Pancreas (tissue), 10 donors: Measurements from ENCODE around the gene CTSA. TPM values are rescaled to one million over a fixed set of nuclear protein-coding genes. Genes with fewer than 3 reads are reported as not detected.
A peak's percentile ranks its signal among the peaks of the same experiment; 100 is the strongest.

ENCODE experiments used
- ATAC-seq, 4 donors: fragments of 200-7000 bp; cut with Tn5 transposase; one replicate each; pipeline versions ENCODE4 v1.8.0 to v1.9.1; 2020; ENCODE audit warnings: mild to moderate bottlenecking in 4 of 4, moderate library complexity in 4 of 4
- DNase-seq, 6 donors: peaks; one replicate each; pipeline ENCODE4 v3.0.0-alpha.2; 2020
- FAIRE-seq: peaks from 2 replicates; lab custom pipeline; 2012; peaks lifted over from hg19 to GRCh38; lab: Jason Lieb, UNC
- H3K27ac ChIP-seq, 4 donors: fragments of 200-600 bp; sonication (generic); 1 replicate in 3 of 4; 2 replicates in 1 of 4; pipeline versions ENCODE4 v1.5.0 to v1.8.0; 2020
- H3K27me3 ChIP-seq, 4 donors: fragments of 200-600 bp; one replicate each; pipeline ENCODE4 v1.8.0; 2021
- H3K36me3 ChIP-seq, 3 donors: fragments of 200-600 bp; sonication (generic) in 1 of 3; one replicate each; pipeline versions ENCODE4 v1.5.0 to v1.8.0; 2020 to 2021
- H3K4me1 ChIP-seq, 3 donors: fragments of 200-600 bp; one replicate each; pipeline ENCODE4 v1.8.0; 2021
- H3K4me3 ChIP-seq, 4 donors: fragments of 200-600 bp; sonication (generic) in 2 of 4; one replicate each; pipeline versions ENCODE4 v1.5.0 to v1.8.0; 2020 to 2021
- H3K9me3 ChIP-seq, 4 donors: fragments of 200-600 bp; one replicate each; pipeline ENCODE4 v1.8.0; 2021
- WGBS, 2 donors: extraction: QIAGEN DNeasy Blood & Tissue Kit; methylation state at CpG; one replicate each; pipeline ENCODE4 v1.1.7; 2013; 5-methylcytosine and 5-hydroxymethylcytosine counted together
- intact Hi-C, 3 donors: fragments of 100-400 bp; cut with DNase I; formaldehyde crosslinking; loops; one replicate each; pipeline versions ENCODE4 v1.11.1 to v1.14.2; 2022
- polyA plus RNA-seq, 2 donors: library from polyadenylated mRNA; stranded (reverse); fragments of 200-250 nt; gene quantifications; one replicate each; pipeline ENCODE4 v1.2.3, GENCODE V29; 2013
- total RNA-seq, 6 donors: library from RNA; stranded (reverse); fragmentation: NEBNext Ultra II Directional in 4 of 6; extraction: Animal tissue kit (Norgen Biotek cat#: 25700) in 4 of 6; gene quantifications; one replicate each; pipeline versions ENCODE4 v1.2.1 to v1.2.4, GENCODE V29; 2021 to 2023
- TF ChIP-seq, protein P1 (sequence below), 4 donors: fragments of 200-600 bp; sonication (generic) in 3 of 4; IDR thresholded peaks; one replicate each; pipeline versions ENCODE4 v1.5.0 to v1.8.0; 2021; ENCODE audit warnings: antibody characterized with exemption in 4 of 4
- donor health status: healthy with polysubstance abuse.
- donor health status: DM: no; HTN: no; CAD: no; lungs with moderate emphysema.
- donor health status: DM: no; HTN: no; CAD: no.
- donor health status: control.
- donor health status: control.
- donor health status: Bipolar disorder and iron deficiency.
- donor health status: DM: yes; HTN: yes; CAD: no.
- donor health status: DM: no; HTN: no; CAD: no.
- donor health status: DM: no; HTN: no; CAD: no.
- donor health status: DM: yes; HTN: yes; CAD: no.

CTSA gene
- total and polyA plus RNA-seq, 8 donors = 27.6 to 103 (median 55.9) TPM

DNA sequence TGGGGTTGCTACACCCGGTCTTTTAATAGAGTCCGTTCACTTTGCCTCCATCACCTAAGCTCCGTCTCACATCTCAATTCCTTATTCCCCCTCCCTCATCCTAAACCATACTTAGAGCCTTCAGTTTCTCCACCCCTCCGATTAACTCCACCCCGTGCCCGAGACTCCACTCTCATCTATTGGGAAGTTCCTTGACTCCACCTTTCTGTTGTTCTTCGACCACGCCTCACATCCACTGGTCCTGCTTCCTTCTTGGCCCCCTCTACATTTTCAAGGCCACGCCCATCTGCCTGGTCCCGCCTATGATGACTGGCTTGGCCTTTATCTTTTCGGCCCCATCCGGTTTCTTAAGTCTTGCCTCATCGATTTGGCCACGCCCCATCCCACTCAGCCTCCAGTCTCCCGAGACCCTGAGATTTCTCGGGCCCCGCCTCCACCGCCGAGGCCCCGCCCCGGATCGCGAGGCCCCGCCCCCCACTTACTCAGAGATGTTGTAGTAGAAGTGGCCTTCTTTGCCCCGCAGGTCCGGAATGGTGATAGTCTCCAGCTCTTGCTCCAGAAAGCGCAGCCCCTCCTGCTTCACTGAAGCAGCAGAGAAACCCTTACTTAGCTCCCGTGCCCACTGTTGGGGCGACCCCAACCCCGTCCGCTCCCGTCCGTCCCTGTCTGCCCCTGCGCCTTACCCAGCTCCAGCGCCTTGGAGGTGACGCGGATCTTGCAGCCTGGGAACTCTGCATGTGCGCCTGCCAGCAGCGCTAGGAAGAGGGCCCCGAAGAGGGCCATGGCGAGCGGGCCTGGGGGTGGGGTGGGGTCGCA is 19.7 kb downstream of the CTSA start:
- DNase-seq = peak; percentile 95 to 98 (median 96)
- Histone ChIP-seq H3K9me3 (no peaks in the 10 kb centered on the region), H3K36me3 (peaks cover 0 to 2% (median 0%) of the 10 kb centered on the region in 3 donors), H3K27me3 (no peaks in the 10 kb centered on the region), H3K4me1 (peaks cover 0 to 3% (median 0%) of the 10 kb centered on the region in 3 donors), H3K27ac (peak overlapping the region; percentile 52 to 82 (median 74)), H3K4me3 (peak overlapping the region; percentile 29 to 56 (median 46))
- peak; percentile 85 to 93 (median 90) for ATAC-seq
- WGBS, 2 donors = 8 to 9% methylated on average over 43 of the region's 43 CpGs
- TF ChIP-seq, protein P1, sequence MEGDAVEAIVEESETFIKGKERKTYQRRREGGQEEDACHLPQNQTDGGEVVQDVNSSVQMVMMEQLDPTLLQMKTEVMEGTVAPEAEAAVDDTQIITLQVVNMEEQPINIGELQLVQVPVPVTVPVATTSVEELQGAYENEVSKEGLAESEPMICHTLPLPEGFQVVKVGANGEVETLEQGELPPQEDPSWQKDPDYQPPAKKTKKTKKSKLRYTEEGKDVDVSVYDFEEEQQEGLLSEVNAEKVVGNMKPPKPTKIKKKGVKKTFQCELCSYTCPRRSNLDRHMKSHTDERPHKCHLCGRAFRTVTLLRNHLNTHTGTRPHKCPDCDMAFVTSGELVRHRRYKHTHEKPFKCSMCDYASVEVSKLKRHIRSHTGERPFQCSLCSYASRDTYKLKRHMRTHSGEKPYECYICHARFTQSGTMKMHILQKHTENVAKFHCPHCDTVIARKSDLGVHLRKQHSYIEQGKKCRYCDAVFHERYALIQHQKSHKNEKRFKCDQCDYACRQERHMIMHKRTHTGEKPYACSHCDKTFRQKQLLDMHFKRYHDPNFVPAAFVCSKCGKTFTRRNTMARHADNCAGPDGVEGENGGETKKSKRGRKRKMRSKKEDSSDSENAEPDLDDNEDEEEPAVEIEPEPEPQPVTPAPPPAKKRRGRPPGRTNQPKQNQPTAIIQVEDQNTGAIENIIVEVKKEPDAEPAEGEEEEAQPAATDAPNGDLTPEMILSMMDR (IDR thresholded peaks at IDR 0.05) = no peak
- FAIRE-seq = peak; percentile 70
- intact Hi-C loops = no loop called here

DNA sequence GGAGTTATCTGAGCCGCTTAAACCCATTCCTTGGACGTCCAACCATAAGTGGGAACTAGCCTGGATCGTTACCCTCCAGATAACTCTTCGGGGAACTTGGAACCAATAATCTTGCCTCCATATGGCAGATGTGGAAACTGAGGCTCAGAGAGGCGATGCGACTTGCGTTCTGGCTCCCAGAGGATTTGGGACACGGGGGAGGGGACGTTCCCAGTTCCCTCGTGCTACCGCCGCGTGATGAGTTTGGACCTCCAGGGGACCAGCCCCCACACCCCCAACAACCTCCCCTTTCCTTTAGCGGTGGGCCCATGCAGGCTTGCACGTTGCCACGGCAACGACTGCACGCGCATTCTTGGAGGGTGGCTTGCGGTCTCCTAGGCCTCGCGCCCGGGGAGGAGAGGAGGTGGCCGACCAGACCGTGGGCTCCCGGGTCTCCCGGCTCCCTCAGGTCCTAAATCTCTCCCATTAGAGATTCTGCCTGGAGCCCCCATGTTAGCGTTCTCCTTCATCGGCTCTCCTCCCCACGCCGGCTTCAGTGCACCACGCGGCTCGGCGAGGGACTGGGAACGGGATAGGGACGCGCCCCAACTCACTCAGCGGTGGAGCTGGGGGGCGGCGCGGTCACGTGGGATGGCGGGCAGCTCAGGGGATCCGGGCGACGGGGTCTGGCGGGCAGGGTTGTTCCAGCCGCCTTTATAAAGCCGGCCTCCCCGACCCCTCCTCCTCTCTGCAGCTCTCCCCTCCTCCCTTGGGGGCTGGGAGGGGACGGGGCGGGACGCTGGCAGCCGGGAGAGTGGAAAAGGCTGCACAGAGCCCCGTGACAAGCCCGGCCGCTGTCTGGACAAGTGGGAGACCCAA is 20.6 kb downstream of the CTSA start, which contains the start of gene PLTP:
Gene PLTP (minus strand): TSS at position 670 of the 858 bp plus-strand sequence. CDS start 703 bp downstream, outside the sequence.
- intact Hi-C loops = no loop called here
- peak within 1 kb of the TSS; percentile 52 to 82 (median 74) for H3K27ac ChIP-seq

DNA sequence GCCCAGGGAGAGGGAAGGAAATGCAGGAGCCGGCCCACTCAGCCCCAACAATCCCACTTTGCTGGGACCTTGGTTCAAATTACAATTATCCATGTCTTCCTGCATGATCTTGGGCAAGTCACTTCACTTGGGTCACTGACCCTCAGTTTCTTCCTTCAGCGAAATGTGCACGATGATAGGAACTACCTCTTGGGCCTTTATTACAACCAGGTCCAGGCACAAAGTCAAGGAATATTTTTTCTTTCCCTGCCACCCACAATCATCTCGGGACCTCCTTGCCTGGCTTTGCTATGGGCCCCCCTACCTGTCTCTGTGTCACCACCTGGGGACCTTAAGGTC is 21.2 kb downstream of the CTSA start:
- ATAC-seq (no peak), DNase-seq (peak in 1 of 6 donors; percentile 12), FAIRE-seq (no peak)
- WGBS, 2 donors = 25 to 31% methylated on average over 4 of the region's 4 CpGs
- TF ChIP-seq, protein P1 (IDR thresholded peaks at IDR 0.05) = no peak
- no peaks in the 10 kb centered on the region for H3K36me3 ChIP-seq
- H3K4me3 ChIP-seq = peak overlapping the region in 2 of 4 donors; percentile 55 to 56
- no peaks in the 10 kb centered on the region for H3K27me3 ChIP-seq
- no peaks in the 10 kb centered on the region for H3K9me3 ChIP-seq
- peak overlapping the region in 3 of 4 donors; percentile 52 to 82 (median 79) for H3K27ac ChIP-seq
- H3K4me1 ChIP-seq = peaks cover 0 to 3% (median 0%) of the 10 kb centered on the region in 3 donors
- intact Hi-C loops = no loop called here

More for the DNA sequence above, 20.6 kb downstream of the CTSA start, which contains the start of gene PLTP:
- peak; percentile 70 to 84 (median 77) for DNase-seq
- FAIRE-seq = no peak
- no peaks in the 10 kb centered on the region for H3K36me3 ChIP-seq
- no peaks in the 10 kb centered on the region for H3K9me3 ChIP-seq
- peak; percentile 55 to 62 (median 56) for ATAC-seq
- no peaks in the 10 kb centered on the region for H3K27me3 ChIP-seq
- H3K4me3 ChIP-seq = peak within 1 kb of the TSS; percentile 29 to 56 (median 46)
- H3K4me1 ChIP-seq = peaks cover 0 to 3% (median 0%) of the 10 kb centered on the region in 3 donors
- TF ChIP-seq, protein P1 (IDR thresholded peaks at IDR 0.05) = no peak
- WGBS, 2 donors = 1 to 2% methylated on average over 42 to 58 of the region's 58 CpGs

DNA sequence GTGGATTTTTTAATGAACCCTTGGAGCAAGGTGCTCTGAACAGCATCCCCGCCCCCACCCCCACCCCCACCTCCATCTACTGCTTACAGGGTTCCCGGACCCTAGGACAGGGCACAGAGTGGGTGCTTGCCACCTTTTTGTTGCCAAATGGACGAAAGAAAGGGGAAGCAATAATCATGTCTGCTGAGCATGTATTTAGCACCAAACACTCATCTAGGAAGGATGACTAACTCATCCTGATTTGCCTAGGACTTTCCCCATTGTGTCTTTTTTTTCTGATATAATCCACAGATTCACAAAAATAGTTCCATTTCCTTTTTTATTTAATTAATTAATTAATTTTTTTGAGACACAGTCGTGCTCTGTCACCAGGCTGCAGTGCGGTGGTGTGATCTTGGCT is 22.0 kb downstream of the CTSA start:
- FAIRE-seq (no peak), ATAC-seq (no peak), DNase-seq (peak in 1 of 6 donors; percentile 16)
- Histone ChIP-seq H3K27ac (no peak overlapping the region), H3K9me3 (no peaks in the 10 kb centered on the region), H3K27me3 (no peaks in the 10 kb centered on the region), H3K4me1 (peaks cover 0 to 3% (median 0%) of the 10 kb centered on the region in 3 donors), H3K4me3 (no peak overlapping the region), H3K36me3 (no peaks in the 10 kb centered on the region)
- intact Hi-C loops = no loop called here
- TF ChIP-seq, protein P1 (IDR thresholded peaks at IDR 0.05) = no peak
- WGBS, 2 donors = 64 to 67% methylated on average over 5 of the region's 5 CpGs
